ENCODE data around the gene PPP4R2.

GRCh38 chr3:73084170-73084569 lies 87.6 kb downstream of the PPP4R2 start:
- TF ChIP-seq, protein P1, sequence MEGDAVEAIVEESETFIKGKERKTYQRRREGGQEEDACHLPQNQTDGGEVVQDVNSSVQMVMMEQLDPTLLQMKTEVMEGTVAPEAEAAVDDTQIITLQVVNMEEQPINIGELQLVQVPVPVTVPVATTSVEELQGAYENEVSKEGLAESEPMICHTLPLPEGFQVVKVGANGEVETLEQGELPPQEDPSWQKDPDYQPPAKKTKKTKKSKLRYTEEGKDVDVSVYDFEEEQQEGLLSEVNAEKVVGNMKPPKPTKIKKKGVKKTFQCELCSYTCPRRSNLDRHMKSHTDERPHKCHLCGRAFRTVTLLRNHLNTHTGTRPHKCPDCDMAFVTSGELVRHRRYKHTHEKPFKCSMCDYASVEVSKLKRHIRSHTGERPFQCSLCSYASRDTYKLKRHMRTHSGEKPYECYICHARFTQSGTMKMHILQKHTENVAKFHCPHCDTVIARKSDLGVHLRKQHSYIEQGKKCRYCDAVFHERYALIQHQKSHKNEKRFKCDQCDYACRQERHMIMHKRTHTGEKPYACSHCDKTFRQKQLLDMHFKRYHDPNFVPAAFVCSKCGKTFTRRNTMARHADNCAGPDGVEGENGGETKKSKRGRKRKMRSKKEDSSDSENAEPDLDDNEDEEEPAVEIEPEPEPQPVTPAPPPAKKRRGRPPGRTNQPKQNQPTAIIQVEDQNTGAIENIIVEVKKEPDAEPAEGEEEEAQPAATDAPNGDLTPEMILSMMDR (IDR thresholded peaks at IDR 0.05 in 4 of 5, conservative IDR thresholded peaks at IDR 0.05 in 1 of 5), result no peak
- TF ChIP-seq POLR2A (IDR thresholded peaks at IDR 0.05), result no peak
